ENCODE measurements around the gene ZNF274.
"Not testable (repeated sequence)": the region's sequence is repeated elsewhere in the genome, so short reads cannot be mapped to it uniquely, and the experiment has no call there.

ZNF274 gene

DNA sequence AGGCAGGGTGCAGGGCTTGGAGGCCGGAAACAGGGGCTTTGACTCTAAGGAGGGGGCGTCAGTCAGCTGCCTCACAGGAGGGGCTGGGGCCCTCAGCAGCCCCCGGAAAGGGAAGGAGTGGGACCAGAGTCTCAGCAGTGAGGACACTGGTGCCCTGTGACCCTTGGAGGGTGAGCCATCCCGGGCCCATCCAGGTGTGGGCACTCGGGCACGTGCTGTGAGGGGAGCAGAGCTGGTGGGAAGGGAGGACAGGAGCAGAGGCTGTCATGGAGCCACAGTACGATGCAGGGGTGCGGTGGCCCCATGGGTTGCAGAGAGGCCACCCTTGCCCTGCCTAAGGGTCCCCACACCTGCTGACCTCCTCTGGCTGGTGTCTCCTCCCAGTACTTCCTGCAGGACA lies 26.7 kb downstream of the ZNF274 start:
- DNase-seq (ENCODE audit: low read depth, low spot score): no peak
- H3K27ac ChIP-seq: no peak overlapping the region

DNA sequence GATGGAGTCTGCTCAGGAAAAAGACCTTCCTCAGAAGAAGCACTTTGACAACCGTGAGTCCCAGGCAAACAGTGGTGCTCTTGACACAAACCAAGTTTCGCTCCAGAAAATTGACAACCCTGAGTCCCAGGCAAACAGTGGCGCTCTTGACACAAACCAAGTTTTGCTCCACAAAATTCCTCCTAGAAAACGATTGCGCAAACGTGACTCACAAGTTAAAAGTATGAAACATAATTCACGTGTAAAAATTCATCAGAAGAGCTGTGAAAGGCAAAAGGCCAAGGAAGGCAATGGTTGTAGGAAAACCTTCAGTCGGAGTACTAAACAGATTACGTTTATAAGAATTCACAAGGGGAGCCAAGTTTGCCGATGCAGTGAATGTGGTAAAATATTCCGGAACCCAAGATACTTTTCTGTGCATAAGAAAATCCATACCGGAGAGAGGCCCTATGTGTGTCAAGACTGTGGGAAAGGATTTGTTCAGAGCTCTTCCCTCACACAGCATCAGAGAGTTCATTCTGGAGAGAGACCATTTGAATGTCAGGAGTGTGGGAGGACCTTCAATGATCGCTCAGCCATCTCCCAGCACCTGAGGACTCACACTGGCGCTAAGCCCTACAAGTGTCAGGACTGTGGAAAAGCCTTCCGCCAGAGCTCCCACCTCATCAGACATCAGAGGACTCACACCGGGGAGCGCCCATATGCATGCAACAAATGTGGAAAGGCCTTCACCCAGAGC lies 29.6 kb downstream of the ZNF274 start:
- H3K27ac ChIP-seq: no peak overlapping the region
- DNase-seq (ENCODE audit: low read depth, low spot score): no peak

DNA sequence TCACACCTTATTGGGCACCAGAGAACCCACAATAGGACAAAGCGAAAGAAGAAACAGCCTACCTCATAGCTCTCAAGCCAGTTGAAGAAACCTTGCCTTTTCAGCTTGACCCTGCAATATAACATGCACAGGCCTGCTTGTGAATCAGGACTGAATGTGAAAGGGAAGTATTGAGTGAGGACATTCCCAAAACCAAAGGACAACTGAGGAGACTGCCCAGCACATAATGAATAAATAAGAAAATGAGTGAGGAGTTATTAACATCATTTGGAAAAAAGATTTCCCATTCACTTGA lies 30.2 kb downstream of the ZNF274 start:
- H3K27ac ChIP-seq: no peak overlapping the region
- DNase-seq (ENCODE audit: low read depth, low spot score): no peak

DNA sequence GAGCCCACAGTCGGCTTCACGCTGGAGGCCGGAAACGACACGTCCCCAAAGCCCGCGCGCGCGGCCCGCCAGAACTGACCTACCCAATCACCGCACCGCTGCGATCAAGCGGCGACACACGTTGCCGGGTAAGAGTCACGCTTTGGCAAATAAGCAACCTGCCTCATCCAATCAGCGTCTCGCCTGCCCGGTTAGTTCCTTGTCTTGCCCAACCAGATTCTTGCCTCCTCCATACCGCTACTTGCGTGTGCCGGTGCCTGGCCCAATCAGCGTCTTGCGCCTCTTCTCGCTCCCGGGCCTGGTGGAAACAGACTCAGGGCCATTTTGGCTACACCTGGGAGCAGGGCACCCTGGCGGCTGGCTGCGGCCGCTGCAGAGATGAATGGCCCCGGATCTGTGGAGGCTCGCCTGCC lies 34.2 kb downstream of the ZNF274 start:
- no peak overlapping the region for H3K27ac ChIP-seq
- DNase-seq (ENCODE audit: low read depth, low spot score): no peak

DNA sequence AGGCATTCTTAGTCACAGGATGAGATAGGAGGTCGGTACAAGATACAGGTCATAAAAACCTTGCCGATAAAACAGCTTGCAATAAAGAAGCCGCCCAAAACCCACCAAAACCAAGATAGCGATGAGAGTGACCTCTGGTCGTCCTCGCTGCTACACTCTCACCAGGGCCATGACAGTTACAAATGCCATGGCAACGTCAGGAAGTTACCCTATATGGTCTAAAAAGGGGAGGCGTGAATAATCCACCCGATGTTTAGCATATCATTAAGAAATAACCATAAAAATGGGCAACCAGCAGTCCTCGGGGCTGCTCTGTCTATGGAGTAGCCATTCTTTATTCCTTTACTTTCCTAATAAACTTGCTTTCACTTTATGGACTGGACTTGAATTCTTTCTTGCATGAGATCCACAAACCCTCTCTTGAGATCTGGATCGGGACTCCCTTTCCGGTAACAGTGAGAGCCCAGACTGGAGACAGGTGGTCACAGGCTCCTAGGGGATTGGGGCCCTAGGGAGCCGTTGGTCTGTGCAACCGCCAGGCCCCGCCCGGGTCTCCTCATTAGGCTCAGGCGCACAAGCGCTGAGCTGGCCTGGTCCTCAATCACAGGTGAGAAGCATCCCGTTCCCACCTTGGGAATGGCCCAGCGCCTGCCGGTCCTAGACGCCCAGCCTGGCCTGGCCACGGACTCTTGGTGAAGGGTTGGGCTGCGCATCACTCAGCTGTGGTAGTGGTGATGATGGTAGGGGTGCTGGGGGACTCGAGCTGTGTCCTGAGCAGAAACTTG lies 34.9 kb downstream of the ZNF274 start:
- H3K27ac ChIP-seq: no peak overlapping the region
- no peak for DNase-seq (ENCODE audit: low read depth, low spot score)

DNA sequence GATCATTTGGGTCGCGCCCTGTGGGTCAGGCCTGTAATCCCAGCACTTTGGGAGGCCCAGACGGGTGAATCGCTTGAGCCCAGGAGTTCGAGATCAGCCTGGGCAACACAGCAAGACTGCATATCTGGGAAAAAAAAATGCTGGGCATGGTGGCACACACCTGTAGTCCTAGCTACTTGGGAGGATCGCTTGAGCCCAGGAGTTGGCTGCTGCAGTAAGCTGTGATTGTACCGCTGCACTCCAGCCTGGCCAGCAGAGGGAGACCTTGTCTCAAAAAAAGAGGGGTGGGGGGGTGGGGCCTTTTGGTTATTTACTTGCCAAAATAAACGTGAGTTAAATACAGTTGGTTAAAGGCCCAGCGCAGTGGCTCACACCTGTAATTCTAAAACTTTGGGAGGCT lies 36.0 kb downstream of the ZNF274 start:
- no peak overlapping the region for H3K27ac ChIP-seq
- DNase-seq (ENCODE audit: low read depth, low spot score): no peak

DNA sequence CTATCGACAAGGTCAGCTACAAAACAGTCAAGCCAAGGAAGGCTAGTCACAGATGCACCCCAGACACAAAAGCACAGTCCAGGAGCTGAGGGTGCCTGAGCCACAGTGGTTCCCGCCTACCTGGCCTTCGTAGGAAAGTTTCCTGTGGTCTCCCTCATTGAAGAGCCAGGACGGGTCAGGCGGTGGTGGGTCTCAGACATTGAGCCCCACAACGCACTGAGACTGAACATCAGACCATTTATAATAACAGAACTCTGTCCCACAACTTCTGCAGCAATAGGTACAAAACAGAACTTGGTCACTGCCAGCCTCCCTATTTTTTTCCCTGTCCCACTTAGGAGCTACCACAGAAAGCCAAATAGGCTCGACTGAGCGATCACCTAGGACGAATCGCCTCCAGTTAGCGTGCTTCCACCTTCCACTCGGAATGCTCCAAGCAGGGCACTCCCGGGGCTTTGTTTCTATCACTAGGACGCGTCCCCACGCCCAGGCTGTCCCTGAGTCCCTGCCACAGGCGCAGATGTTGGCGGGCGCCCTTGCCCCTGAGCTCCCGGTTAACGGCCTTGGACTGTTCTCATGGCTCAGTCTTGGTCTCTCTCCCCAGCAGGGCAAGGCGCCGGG lies 45.2 kb downstream of the ZNF274 start:
- no peak for DNase-seq (ENCODE audit: low read depth, low spot score)
- peak overlapping the region; percentile 76 for H3K27ac ChIP-seq

DNA sequence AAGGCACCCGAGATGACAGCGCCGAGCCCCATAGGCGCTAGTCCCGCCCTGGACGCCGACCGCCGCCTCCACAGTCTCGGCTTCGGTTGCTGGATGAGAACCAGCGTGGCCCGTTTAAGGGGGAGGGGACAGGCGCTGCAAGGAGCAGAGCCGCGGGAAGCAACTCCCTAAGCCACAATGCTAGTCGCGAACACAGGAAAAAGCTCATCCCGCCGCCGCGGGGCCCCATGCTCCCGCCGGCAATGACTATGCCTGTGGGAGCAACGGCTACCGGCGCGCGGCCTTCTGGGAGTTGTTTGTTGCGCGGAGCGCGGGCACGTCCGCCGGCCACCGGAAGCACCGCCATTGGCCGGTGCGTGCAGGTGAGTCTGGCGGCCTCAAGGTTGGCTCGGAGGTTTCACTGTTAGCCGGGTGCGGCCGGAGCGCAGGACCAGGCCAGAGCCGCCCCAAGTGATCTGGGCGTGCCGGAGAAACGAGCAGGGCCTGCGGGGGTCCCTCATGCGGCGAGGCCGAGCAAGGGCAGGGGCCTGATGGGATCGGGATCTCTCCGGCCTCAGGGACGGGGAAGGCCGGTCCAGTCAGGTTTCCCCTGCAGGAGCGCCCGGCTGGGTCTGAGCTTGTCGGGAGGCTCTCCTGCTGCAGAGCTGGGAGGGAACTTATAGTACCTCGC lies 45.9 kb downstream of the ZNF274 start, which contains the start of gene ZNF544:
TSS of gene ZNF544 (plus strand) at position 330 of the 670 bp plus-strand sequence. CDS start 15,110 bp downstream, outside the sequence.
- DNase-seq (ENCODE audit: low read depth, low spot score): peak; percentile 16

DNA sequence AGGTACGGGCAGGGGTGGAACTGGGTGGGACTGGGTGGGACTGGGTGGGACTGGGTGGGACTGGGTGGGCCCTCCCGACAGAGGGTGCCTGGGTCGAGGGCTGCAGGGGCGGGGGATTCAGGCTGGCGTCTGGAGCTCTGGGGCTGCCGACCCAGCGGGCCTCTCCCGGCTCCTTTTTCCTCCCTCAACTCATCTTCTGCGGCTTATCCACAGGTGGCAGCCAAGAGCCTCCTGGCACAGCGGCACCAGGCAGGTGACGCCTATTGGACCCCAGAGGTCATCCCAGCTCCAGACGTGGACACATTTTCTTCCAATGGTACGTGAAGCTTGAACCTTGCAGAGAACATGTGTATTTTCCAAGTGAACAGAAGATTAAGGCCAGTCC lies 46.4 kb downstream of the ZNF274 start:
- peak overlapping the region; percentile 76 for H3K27ac ChIP-seq
- no peak for DNase-seq (ENCODE audit: low read depth, low spot score)

More for the DNA sequence above, 45.9 kb downstream of the ZNF274 start, which contains the start of gene ZNF544:
- peak within 1 kb of the TSS; percentile 76 for H3K27ac ChIP-seq

DNA sequence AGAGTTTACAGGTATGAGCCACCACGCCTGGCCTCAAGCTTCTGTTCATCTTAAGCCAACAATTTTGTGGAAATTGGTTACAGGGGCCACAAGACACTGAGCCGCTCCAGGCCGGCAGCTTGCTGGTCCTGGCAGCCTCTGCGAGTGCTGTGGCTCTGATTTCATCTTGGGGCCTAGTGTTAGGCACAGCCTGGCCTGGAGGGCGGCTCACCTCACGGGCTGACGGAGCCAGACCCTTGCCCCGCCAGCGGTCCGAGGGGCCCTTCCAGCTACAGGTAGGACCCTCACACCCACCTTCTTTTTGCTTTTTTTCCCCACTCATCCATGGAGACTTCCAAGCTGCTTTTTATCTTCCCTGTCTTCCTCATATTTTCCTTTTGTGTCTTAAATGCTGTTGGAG lies 54.5 kb downstream of the ZNF274 start:
- DNase-seq (ENCODE audit: low read depth, low spot score): no peak
- H3K27ac ChIP-seq: no peak overlapping the region

DNA sequence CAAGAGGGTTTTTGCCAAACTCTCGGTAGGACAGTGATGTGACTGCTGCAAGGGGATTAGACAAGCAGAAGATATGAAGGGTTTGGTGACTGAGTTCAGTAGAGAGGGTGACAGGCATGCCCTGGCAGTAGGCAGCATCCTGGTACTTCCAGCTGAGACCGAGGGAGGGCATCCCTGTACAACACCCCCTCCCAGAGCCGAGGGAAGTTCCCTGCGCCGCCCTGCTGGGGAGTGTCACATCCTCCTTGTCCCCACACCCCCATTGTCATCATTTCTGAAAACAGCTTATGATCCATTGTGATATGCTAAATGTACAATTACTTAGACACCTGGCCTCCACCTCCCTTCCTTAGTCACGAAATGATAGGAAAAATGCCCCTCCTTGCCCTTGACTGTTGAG lies 60.5 kb downstream of the ZNF274 start:
- no peak for DNase-seq (ENCODE audit: low read depth, low spot score)
- H3K27ac ChIP-seq: no peak overlapping the region

DNA sequence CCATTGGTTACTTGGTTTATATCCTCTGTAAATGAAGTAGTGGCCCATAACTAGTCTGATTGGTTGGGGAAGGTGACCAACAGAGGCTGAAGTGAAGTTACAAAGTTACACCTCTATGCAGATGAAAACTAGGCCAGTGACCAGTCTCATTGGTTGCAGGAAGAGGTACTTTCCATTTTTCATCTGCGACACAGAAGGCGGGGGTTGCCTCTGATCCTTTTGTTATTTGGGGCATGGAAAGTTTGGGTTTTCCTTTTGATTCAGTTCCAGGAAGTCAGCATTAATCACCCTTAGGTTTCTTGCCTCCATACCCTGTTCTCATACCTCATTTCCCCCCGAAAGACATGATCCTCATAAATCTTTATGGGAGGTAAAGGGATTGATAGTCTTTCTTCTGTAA lies 66.0 kb downstream of the ZNF274 start:
- H3K27ac ChIP-seq: no peak overlapping the region
- DNase-seq (ENCODE audit: low read depth, low spot score): no peak

DNA sequence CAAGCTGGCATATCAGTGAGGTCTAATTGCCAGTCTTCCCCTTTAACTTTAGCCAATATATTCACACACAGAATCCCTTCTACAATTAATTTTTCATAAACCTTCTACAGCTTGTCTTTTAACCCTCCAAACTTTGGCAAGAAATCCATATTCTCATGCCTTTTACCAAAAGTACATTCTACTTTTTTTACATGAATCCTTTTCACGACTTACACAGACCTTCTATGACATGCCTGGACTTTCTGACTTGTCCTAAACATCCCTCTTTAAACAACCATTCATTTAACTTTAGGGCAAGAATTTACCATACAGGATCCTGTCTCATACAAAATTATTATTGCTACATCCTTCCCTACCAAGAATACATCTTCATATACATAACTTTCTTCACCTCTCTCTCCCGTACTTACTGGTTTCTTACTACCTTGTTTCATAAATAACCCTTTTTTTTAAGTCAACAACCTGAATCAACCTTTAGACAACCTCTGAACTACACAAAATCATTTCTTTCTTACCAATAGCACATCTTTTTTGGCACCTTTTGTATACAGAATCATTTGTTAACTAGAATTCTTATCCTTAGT lies 69.3 kb downstream of the ZNF274 start:
- DNase-seq (ENCODE audit: low read depth, low spot score): no peak
- no peak overlapping the region for H3K27ac ChIP-seq

DNA sequence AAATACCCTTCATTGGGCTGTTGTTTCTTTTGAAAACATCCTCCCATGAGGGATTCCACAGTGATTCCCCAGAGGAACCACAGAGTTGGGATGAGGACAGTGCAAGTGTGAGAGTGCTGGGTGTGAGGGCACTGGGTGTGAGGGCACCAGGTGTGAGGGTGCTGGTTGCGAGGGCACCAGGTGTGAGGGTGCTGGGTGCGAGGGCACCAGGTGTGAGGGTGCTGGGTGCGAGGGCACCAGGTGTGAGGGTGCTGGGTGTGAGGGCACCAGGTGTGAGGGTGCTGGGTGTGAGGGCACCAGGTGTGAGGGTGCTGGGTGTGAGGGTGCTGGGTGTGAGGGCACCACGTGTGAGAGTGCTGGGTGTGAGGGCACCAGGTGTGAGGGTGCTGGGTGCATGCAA lies 75.4 kb downstream of the ZNF274 start:
- DNase-seq (ENCODE audit: low read depth, low spot score); H3K27ac ChIP-seq: not testable (repeated sequence)

DNA sequence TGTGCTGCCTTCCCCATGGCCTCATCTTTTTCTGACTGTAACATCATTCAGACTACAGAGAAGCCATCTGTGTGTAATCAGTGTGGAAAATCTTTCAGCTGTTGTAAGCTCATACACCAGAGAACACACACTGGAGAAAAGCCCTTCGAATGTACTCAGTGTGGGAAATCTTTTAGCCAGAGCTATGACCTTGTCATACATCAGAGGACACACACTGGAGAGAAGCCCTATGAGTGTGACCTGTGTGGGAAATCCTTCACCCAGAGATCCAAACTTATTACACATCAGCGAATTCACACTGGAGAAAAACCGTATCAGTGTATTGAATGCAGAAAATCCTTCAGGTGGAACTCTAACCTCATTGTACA lies 78.7 kb downstream of the ZNF274 start:
- no peak for DNase-seq (ENCODE audit: low read depth, low spot score)
- no peak overlapping the region for H3K27ac ChIP-seq

DNA sequence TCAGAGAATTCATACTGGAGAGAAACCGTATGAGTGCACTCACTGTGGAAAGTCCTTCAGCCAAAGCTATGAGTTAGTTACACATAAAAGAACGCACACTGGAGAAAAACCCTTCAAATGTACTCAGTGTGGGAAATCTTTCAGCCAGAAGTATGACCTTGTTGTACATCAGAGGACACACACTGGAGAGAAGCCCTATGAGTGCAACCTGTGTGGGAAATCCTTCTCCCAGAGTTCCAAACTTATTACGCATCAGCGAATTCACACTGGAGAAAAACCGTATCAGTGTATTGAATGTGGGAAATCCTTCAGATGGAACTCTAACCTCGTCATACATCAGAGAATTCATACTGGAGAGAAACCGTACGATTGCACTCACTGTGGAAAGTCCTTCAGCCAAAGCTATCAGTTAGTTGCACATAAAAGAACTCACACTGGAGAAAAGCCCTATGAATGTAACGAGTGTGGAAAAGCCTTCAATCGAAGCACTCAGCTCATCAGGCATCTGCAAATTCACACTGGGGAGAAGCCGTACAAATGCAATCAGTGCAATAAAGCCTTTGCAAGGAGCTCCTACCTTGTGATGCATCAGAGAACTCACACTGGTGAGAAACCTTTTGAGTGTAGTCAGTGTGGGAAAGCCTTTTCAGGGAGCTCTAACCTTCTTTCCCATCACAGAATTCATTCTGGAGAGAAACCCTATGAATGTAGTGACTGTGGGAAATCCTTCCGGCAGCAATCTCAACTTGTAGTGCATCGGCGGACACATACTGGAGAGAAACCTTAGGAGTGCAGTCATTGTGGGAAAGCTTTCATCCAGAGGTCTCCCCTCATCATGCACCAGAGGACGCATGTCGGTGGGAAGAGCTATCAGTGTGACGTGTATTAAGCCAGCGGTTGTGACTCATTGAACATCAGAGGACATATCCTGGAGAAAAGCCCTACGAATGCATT lies 79.4 kb downstream of the ZNF274 start:
- H3K27ac ChIP-seq: no peak overlapping the region
- no peak for DNase-seq (ENCODE audit: low read depth, low spot score)

DNA sequence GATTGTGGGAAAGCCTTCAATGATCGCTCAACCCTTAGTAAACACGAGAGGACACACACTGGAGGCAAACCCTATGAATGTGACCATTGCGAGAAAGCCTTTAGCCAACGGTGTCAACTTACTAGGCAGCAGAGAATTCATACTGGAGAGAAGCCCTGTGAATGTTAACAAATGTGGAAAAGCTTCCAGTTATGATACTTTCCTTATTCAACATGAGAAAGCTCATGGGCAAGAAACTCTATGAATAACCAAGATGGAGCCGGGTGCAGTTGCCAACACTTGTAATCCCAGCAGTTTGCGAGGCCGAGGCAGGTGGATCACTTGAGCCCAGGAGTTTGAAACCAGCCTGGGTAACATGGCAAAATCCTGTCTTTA lies 80.0 kb downstream of the ZNF274 start:
- no peak overlapping the region for H3K27ac ChIP-seq
- DNase-seq (ENCODE audit: low read depth, low spot score): no peak

Measured in epithelial cell of prostate (primary cell).